Measurements from ENCODE around the gene ERI3. TPM values are rescaled to one million over a fixed set of nuclear protein-coding genes. Genes with fewer than 3 reads are reported as not detected.

The ERI3 gene
- polyA plus RNA-seq, 4 donors = 26.5 to 50.1 (median 31.0) TPM

GRCh38 chr1:44355582-44356305, 687 bp upstream of the ERI3 start:
- H3K27me3 ChIP-seq (ENCODE audit: control insufficient read depth in 3 of 3, insufficient read depth in 3 of 3, low read length in 3 of 3) = no peaks in the 10 kb centered on the region
- DNase-seq (no peak), FAIRE-seq (no peak)
- WGBS, 3 donors = 72 to 74% (median 72%) methylated on average over 12 of the region's 12 CpGs
- no peaks in the 10 kb centered on the region for H3K36me3 ChIP-seq (ENCODE audit: control insufficient read depth in 3 of 3, insufficient read depth in 2 of 3, low read depth in 1 of 3, low read length in 3 of 3)
- no peak overlapping the region for H3K4me3 ChIP-seq (ENCODE audit: low read depth in 1 of 3, low read length in 3 of 3)
- peaks cover 6 to 11% (median 8%) of the 10 kb centered on the region in 3 donors for H3K4me1 ChIP-seq (ENCODE audit: control insufficient read depth in 3 of 3, insufficient read depth in 2 of 3, low read depth in 1 of 3, low read length in 2 of 3)
- no peaks in the 10 kb centered on the region for H3K9me3 ChIP-seq (ENCODE audit: control insufficient read depth in 2 of 2, insufficient read depth in 1 of 2, low read depth in 1 of 2, low read length in 1 of 2)
- H3K27ac ChIP-seq (ENCODE audit: low read depth in 1 of 3, low read length in 2 of 3) = no peak overlapping the region

GRCh38 chr1:44354268-44354839, 703 bp downstream of the ERI3 start:
- no peak overlapping the region for H3K27ac ChIP-seq (ENCODE audit: low read depth in 1 of 3, low read length in 2 of 3)
- no peaks in the 10 kb centered on the region for H3K27me3 ChIP-seq (ENCODE audit: control insufficient read depth in 3 of 3, insufficient read depth in 3 of 3, low read length in 3 of 3)
- peak overlapping the region; percentile 69 to 95 (median 82) for H3K4me3 ChIP-seq (ENCODE audit: low read depth in 1 of 3, low read length in 3 of 3)
- H3K36me3 ChIP-seq (ENCODE audit: control insufficient read depth in 3 of 3, insufficient read depth in 2 of 3, low read depth in 1 of 3, low read length in 3 of 3) = no peaks in the 10 kb centered on the region
- WGBS, 3 donors = 42 to 49% (median 48%) methylated on average over 10 of the region's 10 CpGs
- H3K4me1 ChIP-seq (ENCODE audit: control insufficient read depth in 3 of 3, insufficient read depth in 2 of 3, low read depth in 1 of 3, low read length in 2 of 3) = peaks cover 6 to 11% (median 8%) of the 10 kb centered on the region in 3 donors
- DNase-seq = peak in 1 of 2 donors; percentile 9
- H3K9me3 ChIP-seq (ENCODE audit: control insufficient read depth in 2 of 2, insufficient read depth in 1 of 2, low read depth in 1 of 2, low read length in 1 of 2) = no peaks in the 10 kb centered on the region
- FAIRE-seq = no peak

- H3K27me3 ChIP-seq (ENCODE audit: control insufficient read depth in 3 of 3, insufficient read depth in 3 of 3, low read length in 3 of 3) = no peaks in the 10 kb centered on the region
- DNase-seq (no peak), FAIRE-seq (no peak)
- no peaks in the 10 kb centered on the region for H3K9me3 ChIP-seq (ENCODE audit: control insufficient read depth in 2 of 2, insufficient read depth in 1 of 2, low read depth in 1 of 2, low read length in 1 of 2)
- H3K36me3 ChIP-seq (ENCODE audit: control insufficient read depth in 3 of 3, insufficient read depth in 2 of 3, low read depth in 1 of 3, low read length in 3 of 3) = no peaks in the 10 kb centered on the region
- WGBS, 3 donors = 27 to 57% (median 36%) methylated on average over 1 of the region's 1 CpG
- H3K4me3 ChIP-seq (ENCODE audit: low read depth in 1 of 3, low read length in 3 of 3) = no peak overlapping the region
- no peak overlapping the region for H3K27ac ChIP-seq (ENCODE audit: low read depth in 1 of 3, low read length in 2 of 3)
- H3K4me1 ChIP-seq (ENCODE audit: control insufficient read depth in 3 of 3, insufficient read depth in 2 of 3, low read depth in 1 of 3, low read length in 2 of 3) = peaks cover 6 to 11% (median 8%) of the 10 kb centered on the region in 3 donors
Observed at GRCh38 chr1:44353604-44354003, 1.5 kb downstream of the ERI3 start.

- FAIRE-seq (no peak), DNase-seq (no peak)
- Histone ChIP-seq H3K36me3 (ENCODE audit: control insufficient read depth in 3 of 3, insufficient read depth in 2 of 3, low read depth in 1 of 3, low read length in 3 of 3) (no peaks in the 10 kb centered on the region), H3K4me3 (ENCODE audit: low read depth in 1 of 3, low read length in 3 of 3) (no peak overlapping the region), H3K4me1 (ENCODE audit: control insufficient read depth in 3 of 3, insufficient read depth in 2 of 3, low read depth in 1 of 3, low read length in 2 of 3) (peaks cover 6 to 11% (median 8%) of the 10 kb centered on the region in 3 donors), H3K27me3 (ENCODE audit: control insufficient read depth in 3 of 3, insufficient read depth in 3 of 3, low read length in 3 of 3) (no peaks in the 10 kb centered on the region), H3K9me3 (ENCODE audit: control insufficient read depth in 2 of 2, insufficient read depth in 1 of 2, low read depth in 1 of 2, low read length in 1 of 2) (no peaks in the 10 kb centered on the region), H3K27ac (ENCODE audit: low read depth in 1 of 3, low read length in 2 of 3) (no peak overlapping the region)
- 95 to 98% (median 98%) methylated on average over 2 of the region's 2 CpGs for WGBS, 3 donors
Observed at GRCh38 chr1:44351289-44351688, 3.8 kb downstream of the ERI3 start.

- Histone ChIP-seq H3K27me3 (ENCODE audit: control insufficient read depth in 3 of 3, insufficient read depth in 3 of 3, low read length in 3 of 3) (no peaks in the 10 kb centered on the region), H3K27ac (ENCODE audit: low read depth in 1 of 3, low read length in 2 of 3) (no peak overlapping the region), H3K4me3 (ENCODE audit: low read depth in 1 of 3, low read length in 3 of 3) (no peak overlapping the region), H3K4me1 (ENCODE audit: control insufficient read depth in 3 of 3, insufficient read depth in 2 of 3, low read depth in 1 of 3, low read length in 2 of 3) (no peaks in the 10 kb centered on the region), H3K9me3 (ENCODE audit: control insufficient read depth in 2 of 2, insufficient read depth in 1 of 2, low read depth in 1 of 2, low read length in 1 of 2) (no peaks in the 10 kb centered on the region), H3K36me3 (ENCODE audit: control insufficient read depth in 3 of 3, insufficient read depth in 2 of 3, low read depth in 1 of 3, low read length in 3 of 3) (peaks cover 0 to 2% (median 0%) of the 10 kb centered on the region in 3 donors)
- FAIRE-seq (no peak), DNase-seq (no peak)
- WGBS, 3 donors = 90 to 97% (median 93%) methylated on average over 4 of the region's 4 CpGs
Observed at GRCh38 chr1:44348061-44348485, 7.0 kb downstream of the ERI3 start.

GRCh38 chr1:44347280-44347679, 7.8 kb downstream of the ERI3 start:
- no peaks in the 10 kb centered on the region for H3K27me3 ChIP-seq (ENCODE audit: control insufficient read depth in 3 of 3, insufficient read depth in 3 of 3, low read length in 3 of 3)
- FAIRE-seq (no peak), DNase-seq (no peak)
- 63 to 85% (median 76%) methylated on average over 4 of the region's 4 CpGs for whole genome bisulfite sequencing, 3 donors
- no peak overlapping the region for H3K4me3 ChIP-seq (ENCODE audit: low read depth in 1 of 3, low read length in 3 of 3)
- H3K4me1 ChIP-seq (ENCODE audit: control insufficient read depth in 3 of 3, insufficient read depth in 2 of 3, low read depth in 1 of 3, low read length in 2 of 3) = no peaks in the 10 kb centered on the region
- no peak overlapping the region for H3K27ac ChIP-seq (ENCODE audit: low read depth in 1 of 3, low read length in 2 of 3)
- no peaks in the 10 kb centered on the region for H3K9me3 ChIP-seq (ENCODE audit: control insufficient read depth in 2 of 2, insufficient read depth in 1 of 2, low read depth in 1 of 2, low read length in 1 of 2)
- H3K36me3 ChIP-seq (ENCODE audit: control insufficient read depth in 3 of 3, insufficient read depth in 2 of 3, low read depth in 1 of 3, low read length in 3 of 3) = peaks cover 0 to 2% (median 0%) of the 10 kb centered on the region in 3 donors

GRCh38 chr1:44346878-44347277, 8.2 kb downstream of the ERI3 start:
- FAIRE-seq (no peak), DNase-seq (no peak)
- Histone ChIP-seq H3K27me3 (ENCODE audit: control insufficient read depth in 3 of 3, insufficient read depth in 3 of 3, low read length in 3 of 3) (no peaks in the 10 kb centered on the region), H3K4me3 (ENCODE audit: low read depth in 1 of 3, low read length in 3 of 3) (no peak overlapping the region), H3K9me3 (ENCODE audit: control insufficient read depth in 2 of 2, insufficient read depth in 1 of 2, low read depth in 1 of 2, low read length in 1 of 2) (no peaks in the 10 kb centered on the region), H3K4me1 (ENCODE audit: control insufficient read depth in 3 of 3, insufficient read depth in 2 of 3, low read depth in 1 of 3, low read length in 2 of 3) (no peaks in the 10 kb centered on the region), H3K27ac (ENCODE audit: low read depth in 1 of 3, low read length in 2 of 3) (no peak overlapping the region), H3K36me3 (ENCODE audit: control insufficient read depth in 3 of 3, insufficient read depth in 2 of 3, low read depth in 1 of 3, low read length in 3 of 3) (peaks cover 0 to 5% (median 0%) of the 10 kb centered on the region in 3 donors)
- WGBS, 3 donors = 89 to 94% (median 94%) methylated on average over 6 of the region's 6 CpGs

- no peaks in the 10 kb centered on the region for H3K9me3 ChIP-seq (ENCODE audit: control insufficient read depth in 2 of 2, insufficient read depth in 1 of 2, low read depth in 1 of 2, low read length in 1 of 2)
- H3K4me3 ChIP-seq (ENCODE audit: low read depth in 1 of 3, low read length in 3 of 3) = no peak overlapping the region
- FAIRE-seq (no peak), DNase-seq (no peak)
- H3K36me3 ChIP-seq (ENCODE audit: control insufficient read depth in 3 of 3, insufficient read depth in 2 of 3, low read depth in 1 of 3, low read length in 3 of 3) = peaks cover 0 to 10% (median 0%) of the 10 kb centered on the region in 3 donors
- H3K27me3 ChIP-seq (ENCODE audit: control insufficient read depth in 3 of 3, insufficient read depth in 3 of 3, low read length in 3 of 3) = no peaks in the 10 kb centered on the region
- H3K4me1 ChIP-seq (ENCODE audit: control insufficient read depth in 3 of 3, insufficient read depth in 2 of 3, low read depth in 1 of 3, low read length in 2 of 3) = no peaks in the 10 kb centered on the region
- WGBS, 3 donors = 74 to 83% (median 79%) methylated on average over 2 of the region's 2 CpGs
- no peak overlapping the region for H3K27ac ChIP-seq (ENCODE audit: low read depth in 1 of 3, low read length in 2 of 3)
Observed at GRCh38 chr1:44346184-44346583, 8.9 kb downstream of the ERI3 start.

Measured in small intestine (tissue), 7 donors.